AG04450 (cell line): ENCODE measurements around the gene NEDD4. TPM values are rescaled to one million over a fixed set of nuclear protein-coding genes. Genes with fewer than 3 reads are reported as not detected.
"Not testable (repeated sequence)": the region's sequence is repeated elsewhere in the genome, so short reads cannot be mapped to it uniquely, and the experiment has no call there.

Experiments used
- CTCF ChIA-PET: fragments of 300-600, 350-600 bp; formaldehyde crosslinking; extraction: SDS; loops from one replicate; lab custom pipeline; 2022; ENCODE audit warnings: antibody characterized with exemption, inconsistent platforms; lab: Charles Lee
- POLR2A ChIA-PET: fragments of 350-600 bp; formaldehyde crosslinking; extraction: SDS; loops from one replicate; lab custom pipeline; 2021; ENCODE audit warnings: antibody characterized with exemption, inconsistent platforms; lab: Yijun Ruan, JAX
- DNase-seq: peaks from one replicate; pipeline ENCODE4 v3.0.0-alpha.2; 2011; ENCODE audit warnings: low read depth, low spot score
- H3K27ac ChIP-seq: one replicate; pipeline ENCODE4 v1.5.1; 2012; ENCODE audit warnings: low read depth, low read length, control low read depth
- H3K27me3 ChIP-seq: one replicate; pipeline ENCODE4 v1.6.0; 2012; ENCODE audit warnings: low read length; ENCODE audit not compliant: control insufficient read depth, insufficient read depth
- H3K4me3 ChIP-seq: 2 replicates; pipeline ENCODE4 v1.5.1; 2011; ENCODE audit warnings: mild to moderate bottlenecking, low read depth, low read length, control low read depth
- H3K9me3 ChIP-seq: 2 replicates; pipeline ENCODE4 v1.5.1; 2012; ENCODE audit warnings: low read length; ENCODE audit not compliant: control insufficient read depth, insufficient read depth
- CTCF ChIP-seq: IDR thresholded peaks from 2 replicates; pipeline ENCODE4 v1.5.1; 2011; ENCODE audit warnings: low read depth, low read length, control low read depth, inconsistent platforms
- polyA plus RNA-seq: library from polyadenylated mRNA; depleted of rRNA; stranded (reverse); fragments of >200 nt; gene quantifications from 2 replicates; pipeline ENCODE4 v1.2.3, GENCODE V29; 2011

The NEDD4 gene
- polyA plus RNA-seq, 1 experiment = 57.8 TPM

DNA sequence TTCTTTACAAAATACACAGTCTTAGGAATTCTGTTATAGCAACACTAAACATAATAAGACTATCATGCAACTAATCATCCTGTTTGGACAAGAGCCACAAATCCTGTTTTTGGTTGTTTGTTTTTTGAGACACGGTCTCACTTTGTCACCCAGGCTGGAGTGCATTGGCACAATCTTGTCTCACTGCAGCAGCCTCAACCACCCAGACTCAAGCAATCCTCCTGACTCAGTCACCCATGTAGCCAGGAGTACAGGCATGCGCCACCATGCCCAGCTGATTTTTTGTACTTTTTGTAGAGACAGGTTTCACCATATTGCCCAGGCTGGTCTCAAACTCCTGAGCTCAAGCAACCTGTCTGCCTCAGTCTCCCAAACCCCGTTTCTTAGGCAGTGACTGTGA, 28.3 kb downstream of the NEDD4 start:
- no peak for TF ChIP-seq CTCF
- Histone ChIP-seq H3K9me3 (no peaks in the 10 kb centered on the region), H3K27ac (no peak overlapping the region), H3K4me3 (no peak overlapping the region), H3K27me3 (no peaks in the 10 kb centered on the region)
- POLR2A ChIA-PET = no interaction called here
- CTCF ChIA-PET = no interaction called here
- DNase-seq = no peak

- TF ChIP-seq CTCF = no peak
- ChIA-PET POLR2A (no interaction called here), CTCF (no interaction called here)
- no peak overlapping the region for H3K27ac ChIP-seq
- no peaks in the 10 kb centered on the region for H3K27me3 ChIP-seq
- no peaks in the 10 kb centered on the region for H3K9me3 ChIP-seq
- DNase-seq = no peak
- H3K4me3 ChIP-seq = no peak overlapping the region
Measured at GRCh38 chr15:55960946-55961345, 32.5 kb downstream of the NEDD4 start.

GRCh38 chr15:55959744-55960447, 33.5 kb downstream of the NEDD4 start:
- no peak for TF ChIP-seq CTCF
- CTCF ChIA-PET = interaction anchor here (0.6 to 1.5 kb wide), 2 partner anchors 42 to 62 kb away, joined by 3 read pairs; no protein-coding TSS in a partner anchor
- Histone ChIP-seq H3K27me3 (no peaks in the 10 kb centered on the region), H3K27ac (no peak overlapping the region), H3K9me3 (no peaks in the 10 kb centered on the region), H3K4me3 (no peak overlapping the region)
- POLR2A ChIA-PET = interaction anchor here (0.5 kb wide), 1 partner anchor 111 kb away, joined by 3 read pairs; no protein-coding TSS in a partner anchor
- DNase-seq = no peak

DNA sequence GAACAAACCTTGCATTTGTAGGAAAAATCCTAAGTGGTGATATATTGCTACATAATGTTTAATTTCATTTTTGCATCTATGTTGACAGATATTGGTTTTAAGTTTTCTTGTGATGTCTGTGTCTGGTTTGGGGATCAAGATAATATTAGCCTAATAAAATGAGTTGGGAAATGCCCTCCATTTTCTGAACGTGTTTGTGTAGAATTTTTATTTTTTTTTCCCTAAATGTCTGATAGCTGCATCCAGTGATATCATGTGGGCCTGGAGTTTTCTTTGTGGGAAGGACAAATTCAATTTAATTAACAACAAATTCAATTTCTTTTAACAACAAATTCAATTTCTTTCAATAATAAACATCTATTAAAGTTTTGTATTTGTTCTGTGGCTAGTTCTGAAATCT, 35.1 kb downstream of the NEDD4 start:
- Histone ChIP-seq H3K27ac (no peak overlapping the region), H3K4me3 (no peak overlapping the region), H3K27me3 (no peaks in the 10 kb centered on the region), H3K9me3 (no peaks in the 10 kb centered on the region)
- ChIA-PET POLR2A (no interaction called here), CTCF (interaction anchor here (1.5 kb wide), 1 partner anchor 61 kb away, joined by 3 read pairs; no protein-coding TSS in a partner anchor)
- TF ChIP-seq CTCF = no peak
- no peak for DNase-seq

GRCh38 chr15:55954862-55955605, 38.4 kb downstream of the NEDD4 start:
- DNase-seq = no peak
- no peak for TF ChIP-seq CTCF
- H3K27ac ChIP-seq = no peak overlapping the region
- no peaks in the 10 kb centered on the region for H3K27me3 ChIP-seq
- POLR2A ChIA-PET = no interaction called here
- CTCF ChIA-PET = interaction anchor here (0.7 kb wide), 1 partner anchor 429 kb away, joined by 3 read pairs; no protein-coding TSS in a partner anchor
- H3K9me3 ChIP-seq = no peaks in the 10 kb centered on the region
- no peak overlapping the region for H3K4me3 ChIP-seq

- H3K4me3 ChIP-seq, H3K9me3 ChIP-seq, POLR2A ChIA-PET, H3K27ac ChIP-seq, DNase-seq, H3K27me3 ChIP-seq: not testable (repeated sequence)
- CTCF ChIA-PET = interaction anchor here (0.7 kb wide), 1 partner anchor 142 kb away, joined by 3 read pairs; no protein-coding TSS in a partner anchor
Measured at GRCh38 chr15:55952501-55953274, 40.7 kb downstream of the NEDD4 start.
